CD4-positive, alpha-beta T cell (primary cell): ENCODE results near the gene ME3. TPM values are rescaled to one million over a fixed set of nuclear protein-coding genes. Genes with fewer than 3 reads are reported as not detected.
A peak's percentile ranks its signal among the peaks of the same experiment; 100 is the strongest.

ENCODE experiments used
- ATAC-seq: fragments of 200-7000 bp; cut with Tn5 transposase; one replicate; pipeline ENCODE4 v1.10.0; 2022; ENCODE audit warnings: mild to moderate bottlenecking; ENCODE audit not compliant: poor library complexity
- CTCF ChIA-PET: fragments of 350-600 bp; sonication (Branson Sonifier 250); formaldehyde crosslinking; loops from one replicate; lab custom pipeline; 2021; ENCODE audit warnings: antibody characterized with exemption, inconsistent platforms; lab: Charles Lee
- POLR2A ChIA-PET: fragments of 350-600 bp; sonication (Branson Sonifier 250); formaldehyde crosslinking; loops from one replicate; lab custom pipeline; 2021; ENCODE audit warnings: antibody characterized with exemption, inconsistent platforms; lab: Charles Lee
- DNase-seq, 14 experiments: peaks; one replicate each; pipeline ENCODE4 v3.0.0-alpha.2; 2013 to 2020; ENCODE audit warnings: mixed read lengths in 2 of 14
- H3K27ac ChIP-seq, 2 donors: one replicate each; pipeline versions ENCODE4 v1.5.1 to v1.7.0; 2013; ENCODE audit warnings: low read length in 2 of 2, low read depth in 1 of 2, mild to moderate bottlenecking in 1 of 2
- H3K27me3 ChIP-seq, 2 experiments: 1 replicate in 1 of 2; 2 replicates in 1 of 2; pipeline versions ENCODE4 v1.6.1 to v1.7.0; 2013; ENCODE audit warnings: low read length in 2 of 2, control low read depth in 1 of 2, mild to moderate bottlenecking in 1 of 2, moderate library complexity in 1 of 2; ENCODE audit not compliant: insufficient read depth in 2 of 2, control insufficient read depth in 1 of 2
- H3K36me3 ChIP-seq: one replicate; pipeline ENCODE4 v1.6.1; 2013; ENCODE audit warnings: low read length, control low read depth; ENCODE audit not compliant: insufficient read depth
- H3K4me1 ChIP-seq: one replicate; pipeline ENCODE4 v1.6.1; 2013; ENCODE audit warnings: low read length, control low read depth; ENCODE audit not compliant: insufficient read depth
- H3K4me3 ChIP-seq: one replicate; pipeline ENCODE4 v1.5.1; 2013; ENCODE audit warnings: mild to moderate bottlenecking, low read length, moderate library complexity
- H3K9me3 ChIP-seq, 2 experiments: 1 replicate in 1 of 2; 2 replicates in 1 of 2; pipeline versions ENCODE4 v1.6.1 to v1.7.0; 2013; ENCODE audit warnings: low read length in 2 of 2, mild to moderate bottlenecking in 2 of 2, control low read depth in 1 of 2, moderate library complexity in 1 of 2; ENCODE audit not compliant: control insufficient read depth in 1 of 2, insufficient read depth in 1 of 2
- H3K27ac Mint-ChIP-seq: one replicate; pipeline ENCODE4 v1.8.0; 2020; ENCODE audit warnings: mixed read lengths
- H3K27me3 Mint-ChIP-seq: one replicate; pipeline ENCODE4 v1.8.0; 2021; ENCODE audit warnings: mixed read lengths
- H3K36me3 Mint-ChIP-seq: one replicate; pipeline ENCODE4 v1.8.0; 2021; ENCODE audit warnings: low read depth, mixed read lengths
- H3K4me1 Mint-ChIP-seq: one replicate; pipeline ENCODE4 v1.8.0; 2021; ENCODE audit warnings: low read depth, mixed read lengths
- H3K4me3 Mint-ChIP-seq: one replicate; pipeline ENCODE4 v1.8.0; 2020; ENCODE audit warnings: mild to moderate bottlenecking, mixed read lengths
- H3K9me3 Mint-ChIP-seq: one replicate; pipeline ENCODE4 v1.8.0; 2020; ENCODE audit warnings: mixed read lengths
- CTCF ChIP-seq: fragments of 200-600 bp; IDR thresholded peaks from one replicate; pipeline ENCODE4 v1.8.0; 2022; ENCODE audit warnings: antibody characterized with exemption, mild to moderate bottlenecking
- intact Hi-C, 2 experiments: fragments of 100-400 bp; cut with DNase I in 1 of 2; cut with micrococcal nuclease in 1 of 2; formaldehyde crosslinking; loops; one replicate each; pipeline versions ENCODE4 v1.15.1 to v1.9.0; 2023 to 2025; cut with DNase I, micrococcal nuclease
- total RNA-seq, 174 experiments: library from RNA in 2 of 174; stranded (reverse) in 2 of 174; gene quantifications; one replicate each; pipeline ENCODE4 v1.2.3 and lab custom pipeline; 2021 to 2026

Gene ME3
- total RNA-seq, 2 experiments from 2014 or later, result 9.1 to 10.6 TPM

GRCh38 chr11:86416494-86416893 is 255.9 kb downstream of the ME3 start:
- intact Hi-C loops, result no loop called here
- no peaks in the 10 kb centered on the region for H3K9me3 ChIP-seq
- H3K27ac ChIP-seq, result no peak overlapping the region
- Mint-ChIP-seq H3K4me3 (no peak overlapping the region), H3K36me3 (no peaks in the 10 kb centered on the region), H3K27ac (no peak overlapping the region), H3K27me3 (no peaks in the 10 kb centered on the region), H3K9me3 (no peaks in the 10 kb centered on the region), H3K4me1 (no peaks in the 10 kb centered on the region)
- no peaks in the 10 kb centered on the region for H3K4me1 ChIP-seq
- ChIA-PET CTCF (interaction anchor here (0.7 kb wide), 1 partner anchor 54 kb away, joined by 3 read pairs; no protein-coding TSS in a partner anchor), POLR2A (no interaction called here)
- ATAC-seq (no peak), DNase-seq (peak in 2 of 14 experiments; percentile 7 to 15)
- H3K36me3 ChIP-seq, result no peaks in the 10 kb centered on the region
- no peaks in the 10 kb centered on the region for H3K27me3 ChIP-seq
- H3K4me3 ChIP-seq, result no peak overlapping the region
- no peak for TF ChIP-seq CTCF

GRCh38 chr11:86415026-86415425 is 257.4 kb downstream of the ME3 start:
- TF ChIP-seq CTCF, result no peak
- Histone ChIP-seq H3K4me3 (no peak overlapping the region), H3K27me3 (no peaks in the 10 kb centered on the region), H3K27ac (no peak overlapping the region), H3K36me3 (no peaks in the 10 kb centered on the region), H3K4me1 (no peaks in the 10 kb centered on the region), H3K9me3 (no peaks in the 10 kb centered on the region)
- Mint-ChIP-seq H3K27me3 (no peaks in the 10 kb centered on the region), H3K36me3 (no peaks in the 10 kb centered on the region), H3K27ac (no peak overlapping the region), H3K4me3 (no peak overlapping the region), H3K9me3 (no peaks in the 10 kb centered on the region), H3K4me1 (no peaks in the 10 kb centered on the region)
- intact Hi-C loops, result no loop called here
- ChIA-PET CTCF (no interaction called here), POLR2A (no interaction called here)
- no peak for ATAC-seq
- no peak for DNase-seq

- H3K27ac Mint-ChIP-seq, result no peak overlapping the region
- Histone ChIP-seq H3K27ac (no peak overlapping the region), H3K9me3 (no peaks in the 10 kb centered on the region), H3K4me3 (no peak overlapping the region), H3K4me1 (no peaks in the 10 kb centered on the region), H3K27me3 (no peaks in the 10 kb centered on the region), H3K36me3 (no peaks in the 10 kb centered on the region)
- CTCF ChIA-PET, result no interaction called here
- no peaks in the 10 kb centered on the region for H3K36me3 Mint-ChIP-seq
- intact Hi-C loops, result no loop called here
- POLR2A ChIA-PET, result no interaction called here
- H3K4me3 Mint-ChIP-seq, result no peak overlapping the region
- no peaks in the 10 kb centered on the region for H3K9me3 Mint-ChIP-seq
- H3K27me3 Mint-ChIP-seq, result no peaks in the 10 kb centered on the region
- DNase-seq, result no peak
- TF ChIP-seq CTCF, result no peak
- ATAC-seq, result no peak
- H3K4me1 Mint-ChIP-seq, result no peaks in the 10 kb centered on the region
These were observed 258.4 kb downstream of the ME3 start for GRCh38 chr11:86414032-86414431.
